Neural progenitor cell (in vitro differentiated cells): ENCODE data around the gene SPATA19.

Experiments used
- CTCF ChIP-seq: fragments of 200-600 bp; sonication (generic); IDR thresholded peaks from 2 replicates; pipeline ENCODE4 v1.5.1; 2017; ENCODE audit warnings: antibody characterized with exemption, mild to moderate bottlenecking
- EZH2phosphoT487 ChIP-seq: fragments of 200-600 bp; sonication (generic); IDR thresholded peaks from 2 replicates; pipeline ENCODE4 v1.6.1; 2017; ENCODE audit warnings: antibody characterized with exemption

DNA sequence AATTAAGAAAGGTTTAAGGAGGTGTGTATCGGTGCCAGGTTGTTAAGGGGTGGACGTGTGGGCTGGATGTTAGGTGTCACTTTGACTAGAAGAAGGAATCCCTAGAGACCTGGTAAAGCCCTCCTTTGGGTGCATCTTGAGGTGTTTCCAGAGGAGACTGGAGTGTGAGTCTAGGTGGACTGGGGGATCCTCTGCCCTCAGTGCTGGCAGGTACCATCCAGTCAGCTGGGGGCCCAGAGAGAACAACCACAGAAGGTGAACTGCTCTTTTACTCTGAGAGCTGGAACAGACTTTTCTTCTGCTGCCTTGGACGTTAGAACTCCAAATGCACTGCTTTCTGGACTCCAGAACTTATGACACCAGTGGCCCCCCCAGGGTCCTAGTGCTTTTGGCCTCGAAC, 44.0 kb downstream of the SPATA19 start:
- TF ChIP-seq EZH2phosphoT487 (no peak), CTCF (no peak)
